Stimulated activated naive CD8-positive, alpha-beta T cell treated with anti-CD3 and anti-CD28 coated beads, Interleukin-15, Interleukin-2, amounts not matched to agents 100 ng/mL and 50 ng/mL, for 24 hours (primary cell): ENCODE results near the gene POLR1B.
"Not testable (repeated sequence)": the region's sequence is repeated elsewhere in the genome, so short reads cannot be mapped to it uniquely, and the experiment has no call there.

Source experiments
- H3K27ac Mint-ChIP-seq: one replicate; pipeline ENCODE4 v1.8.0; 2021; ENCODE audit warnings: mild to moderate bottlenecking, mixed read lengths
- H3K27me3 Mint-ChIP-seq: one replicate; pipeline ENCODE4 v1.8.0; 2021; ENCODE audit warnings: mixed read lengths
- H3K36me3 Mint-ChIP-seq: one replicate; pipeline ENCODE4 v1.8.0; 2021; ENCODE audit warnings: low read depth, mixed read lengths
- H3K4me1 Mint-ChIP-seq: one replicate; pipeline ENCODE4 v1.8.0; 2021; ENCODE audit warnings: low read depth, mixed read lengths
- H3K4me3 Mint-ChIP-seq: one replicate; pipeline ENCODE4 v1.8.0; 2021; ENCODE audit warnings: mild to moderate bottlenecking, mixed read lengths
- H3K9me3 Mint-ChIP-seq: one replicate; pipeline ENCODE4 v1.8.0; 2021; ENCODE audit warnings: mixed read lengths

POLR1B gene

GRCh38 chr2:112602917-112603316 lies 60.7 kb downstream of the POLR1B start:
- H3K4me1 Mint-ChIP-seq, result peaks cover 6% of the 10 kb centered on the region
- no peaks in the 10 kb centered on the region for H3K9me3 Mint-ChIP-seq
- H3K27ac Mint-ChIP-seq, result no peak overlapping the region
- H3K36me3 Mint-ChIP-seq, result no peaks in the 10 kb centered on the region
- no peaks in the 10 kb centered on the region for H3K27me3 Mint-ChIP-seq
- H3K4me3 Mint-ChIP-seq, result no peak overlapping the region

DNA sequence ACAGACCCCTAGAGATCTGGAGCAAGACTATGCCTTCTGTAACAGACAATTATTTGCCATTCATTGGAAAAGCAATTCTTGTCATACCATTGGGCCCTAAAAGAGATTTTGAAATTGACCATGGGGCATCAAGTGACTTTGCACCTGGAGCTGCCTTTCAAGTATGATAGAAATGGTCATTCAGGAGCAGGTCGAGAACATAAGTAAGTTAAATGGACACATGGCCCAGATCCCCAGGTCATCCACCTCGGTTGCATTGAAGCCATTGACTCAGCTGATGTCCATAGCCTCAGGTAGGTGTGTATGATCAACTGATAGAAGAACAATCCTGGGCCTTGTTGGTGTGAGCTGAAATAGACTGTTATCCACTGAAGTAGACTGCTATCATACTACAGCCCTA lies 61.5 kb downstream of the POLR1B start:
- H3K9me3 Mint-ChIP-seq, result no peaks in the 10 kb centered on the region
- H3K27ac Mint-ChIP-seq, result no peak overlapping the region
- H3K36me3 Mint-ChIP-seq, result no peaks in the 10 kb centered on the region
- H3K4me3 Mint-ChIP-seq, result no peak overlapping the region
- H3K27me3 Mint-ChIP-seq, result no peaks in the 10 kb centered on the region
- peaks cover 6% of the 10 kb centered on the region for H3K4me1 Mint-ChIP-seq

DNA sequence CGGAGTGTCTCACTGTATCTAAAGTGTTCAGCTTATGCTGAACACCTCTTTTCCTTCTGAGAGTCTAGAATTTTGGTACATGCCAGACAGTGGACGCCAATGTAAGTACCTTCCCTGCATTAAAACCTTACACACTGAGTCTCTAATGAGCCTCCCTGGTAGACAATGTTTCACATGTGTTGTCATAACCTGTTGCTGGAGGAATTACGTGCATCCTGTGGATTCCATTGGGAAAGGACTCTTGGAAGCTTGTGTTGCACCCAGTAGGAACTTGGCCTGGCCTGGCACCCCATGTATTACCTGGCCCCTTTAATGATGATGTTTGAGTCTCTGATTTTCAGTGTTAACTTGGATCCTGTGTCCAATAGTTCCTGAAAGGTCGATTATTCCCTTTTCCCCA lies 62.7 kb downstream of the POLR1B start:
- Mint-ChIP-seq H3K27ac (no peak overlapping the region), H3K9me3 (no peaks in the 10 kb centered on the region), H3K4me1 (peaks cover 3% of the 10 kb centered on the region), H3K36me3 (no peaks in the 10 kb centered on the region), H3K4me3 (no peak overlapping the region), H3K27me3 (no peaks in the 10 kb centered on the region)

DNA sequence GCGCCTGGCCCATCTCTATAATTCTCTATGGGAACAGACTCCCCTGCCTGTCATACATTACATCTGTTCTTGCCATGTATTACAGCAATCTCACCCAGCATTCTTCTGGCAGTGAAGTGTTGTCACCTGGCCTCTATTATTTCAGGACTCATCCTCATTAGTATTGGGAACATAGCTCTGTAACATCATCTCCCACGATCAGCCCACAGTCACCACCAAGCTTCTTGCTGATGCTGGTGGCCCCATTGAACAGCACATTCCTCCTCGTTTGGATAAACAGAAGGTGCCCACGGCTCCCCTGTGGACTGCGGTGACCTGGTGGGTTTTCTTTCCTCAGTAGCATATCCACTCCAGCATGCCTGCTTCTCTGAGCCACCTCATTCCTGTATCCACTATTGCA lies 63.7 kb downstream of the POLR1B start:
- Mint-ChIP-seq H3K4me1 (no peaks in the 10 kb centered on the region), H3K9me3 (no peaks in the 10 kb centered on the region), H3K27ac (no peak overlapping the region), H3K27me3 (no peaks in the 10 kb centered on the region), H3K36me3 (no peaks in the 10 kb centered on the region), H3K4me3 (no peak overlapping the region)

GRCh38 chr2:112606547-112606946 lies 64.3 kb downstream of the POLR1B start:
- Mint-ChIP-seq H3K36me3 (no peaks in the 10 kb centered on the region), H3K27me3 (no peaks in the 10 kb centered on the region), H3K9me3 (no peaks in the 10 kb centered on the region), H3K27ac (no peak overlapping the region), H3K4me3 (no peak overlapping the region), H3K4me1 (no peaks in the 10 kb centered on the region)

DNA sequence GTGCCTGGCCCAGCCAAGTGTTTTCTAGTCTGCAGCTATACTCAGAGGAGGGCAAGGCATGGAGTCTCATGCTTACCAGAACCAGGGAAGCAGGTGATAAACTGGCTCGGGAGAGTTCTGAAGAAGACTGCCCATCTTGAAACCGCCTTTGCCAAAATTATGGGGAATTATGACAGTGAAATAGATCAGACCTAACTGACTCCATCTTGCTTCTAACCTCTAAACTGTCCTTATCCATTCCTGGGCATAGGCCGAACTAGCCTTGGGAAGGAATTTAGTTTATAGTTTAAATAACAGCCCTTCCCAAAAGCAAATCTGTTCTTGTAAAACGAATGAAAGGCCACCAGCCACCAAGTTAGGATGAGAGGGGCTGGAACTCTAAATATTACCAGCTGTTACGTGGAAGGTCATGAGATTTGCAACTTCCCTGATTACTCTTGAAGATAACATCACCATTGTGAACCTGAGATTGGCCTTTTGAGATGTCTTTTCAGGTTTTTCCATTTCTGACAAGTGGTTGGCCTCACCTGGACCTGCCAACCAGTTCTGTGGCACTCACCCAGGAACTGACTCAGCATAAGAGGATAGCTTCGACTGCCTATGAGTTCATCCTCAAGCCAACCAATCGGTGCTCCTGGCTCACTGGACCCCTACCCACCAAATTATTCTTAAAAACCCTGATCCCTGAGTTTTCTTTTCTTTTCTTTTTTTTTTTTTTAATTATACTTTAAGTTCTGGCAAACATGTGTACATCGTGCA lies 65.6 kb downstream of the POLR1B start:
- Mint-ChIP-seq H3K4me1 (no peaks in the 10 kb centered on the region), H3K27ac (no peak overlapping the region), H3K36me3 (no peaks in the 10 kb centered on the region), H3K9me3 (no peaks in the 10 kb centered on the region), H3K4me3 (no peak overlapping the region), H3K27me3 (no peaks in the 10 kb centered on the region)

DNA sequence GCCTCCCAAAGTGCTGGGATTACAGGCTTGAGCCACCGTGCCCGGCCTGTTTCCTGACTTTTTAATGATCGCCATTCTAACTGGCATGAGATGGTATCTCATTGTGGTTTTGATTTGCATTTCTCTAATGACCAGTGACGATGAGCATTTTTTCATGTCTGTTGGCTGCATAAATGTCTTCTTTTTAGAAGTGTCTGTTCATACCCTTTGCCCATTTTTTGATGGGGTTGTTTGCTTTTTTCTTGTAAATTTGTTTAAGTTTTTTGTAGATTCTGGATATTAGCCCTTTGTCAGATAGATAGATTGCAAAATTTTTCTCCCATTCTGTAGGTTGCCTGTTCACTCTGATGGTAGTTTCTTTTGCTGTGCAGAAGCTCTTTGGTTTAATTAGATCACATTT lies 67.1 kb downstream of the POLR1B start:
- not testable (repeated sequence) for H3K27me3 Mint-ChIP-seq, H3K4me3 Mint-ChIP-seq, H3K4me1 Mint-ChIP-seq, H3K27ac Mint-ChIP-seq, H3K9me3 Mint-ChIP-seq, H3K36me3 Mint-ChIP-seq

GRCh38 chr2:112612283-112612682 lies 70.0 kb downstream of the POLR1B start:
- not testable (repeated sequence) for H3K4me1 Mint-ChIP-seq

GRCh38 chr2:112614201-112614840 lies 72.1 kb downstream of the POLR1B start:
- Mint-ChIP-seq H3K27me3 (no peaks in the 10 kb centered on the region), H3K4me3 (no peak overlapping the region), H3K4me1 (no peaks in the 10 kb centered on the region), H3K36me3 (no peaks in the 10 kb centered on the region), H3K27ac (no peak overlapping the region), H3K9me3 (no peaks in the 10 kb centered on the region)

More at GRCh38 chr2:112612283-112612682, 70.0 kb downstream of the POLR1B start:
- not testable (repeated sequence) for H3K36me3 Mint-ChIP-seq, H3K27me3 Mint-ChIP-seq, H3K27ac Mint-ChIP-seq, H3K9me3 Mint-ChIP-seq, H3K4me3 Mint-ChIP-seq

- Mint-ChIP-seq H3K27ac (no peak overlapping the region), H3K36me3 (no peaks in the 10 kb centered on the region), H3K4me1 (no peaks in the 10 kb centered on the region), H3K27me3 (no peaks in the 10 kb centered on the region), H3K4me3 (no peak overlapping the region), H3K9me3 (no peaks in the 10 kb centered on the region)
These were observed 72.8 kb downstream of the POLR1B start for GRCh38 chr2:112615051-112615450.

GRCh38 chr2:112615798-112616197 lies 73.5 kb downstream of the POLR1B start:
- not testable (repeated sequence) for H3K4me3 Mint-ChIP-seq, H3K9me3 Mint-ChIP-seq, H3K36me3 Mint-ChIP-seq, H3K4me1 Mint-ChIP-seq, H3K27me3 Mint-ChIP-seq, H3K27ac Mint-ChIP-seq

GRCh38 chr2:112618383-112618782 lies 76.1 kb downstream of the POLR1B start:
- no peaks in the 10 kb centered on the region for H3K36me3 Mint-ChIP-seq

GRCh38 chr2:112621790-112622527 lies 79.7 kb downstream of the POLR1B start:
- H3K9me3 Mint-ChIP-seq, result no peaks in the 10 kb centered on the region
- H3K27ac Mint-ChIP-seq, result no peak overlapping the region
- peaks cover 18% of the 10 kb centered on the region for H3K4me1 Mint-ChIP-seq
- no peaks in the 10 kb centered on the region for H3K36me3 Mint-ChIP-seq
- no peak overlapping the region for H3K4me3 Mint-ChIP-seq
- H3K27me3 Mint-ChIP-seq, result no peaks in the 10 kb centered on the region

More at GRCh38 chr2:112618383-112618782, 76.1 kb downstream of the POLR1B start:
- H3K27me3 Mint-ChIP-seq, result no peaks in the 10 kb centered on the region
- no peak overlapping the region for H3K4me3 Mint-ChIP-seq
- no peaks in the 10 kb centered on the region for H3K9me3 Mint-ChIP-seq
- H3K27ac Mint-ChIP-seq, result no peak overlapping the region
- no peaks in the 10 kb centered on the region for H3K4me1 Mint-ChIP-seq

GRCh38 chr2:112622528-112622849 lies 80.2 kb downstream of the POLR1B start:
- Mint-ChIP-seq H3K9me3 (no peaks in the 10 kb centered on the region), H3K27ac (no peak overlapping the region), H3K27me3 (no peaks in the 10 kb centered on the region), H3K4me3 (no peak overlapping the region), H3K36me3 (no peaks in the 10 kb centered on the region), H3K4me1 (peaks cover 24% of the 10 kb centered on the region)

DNA sequence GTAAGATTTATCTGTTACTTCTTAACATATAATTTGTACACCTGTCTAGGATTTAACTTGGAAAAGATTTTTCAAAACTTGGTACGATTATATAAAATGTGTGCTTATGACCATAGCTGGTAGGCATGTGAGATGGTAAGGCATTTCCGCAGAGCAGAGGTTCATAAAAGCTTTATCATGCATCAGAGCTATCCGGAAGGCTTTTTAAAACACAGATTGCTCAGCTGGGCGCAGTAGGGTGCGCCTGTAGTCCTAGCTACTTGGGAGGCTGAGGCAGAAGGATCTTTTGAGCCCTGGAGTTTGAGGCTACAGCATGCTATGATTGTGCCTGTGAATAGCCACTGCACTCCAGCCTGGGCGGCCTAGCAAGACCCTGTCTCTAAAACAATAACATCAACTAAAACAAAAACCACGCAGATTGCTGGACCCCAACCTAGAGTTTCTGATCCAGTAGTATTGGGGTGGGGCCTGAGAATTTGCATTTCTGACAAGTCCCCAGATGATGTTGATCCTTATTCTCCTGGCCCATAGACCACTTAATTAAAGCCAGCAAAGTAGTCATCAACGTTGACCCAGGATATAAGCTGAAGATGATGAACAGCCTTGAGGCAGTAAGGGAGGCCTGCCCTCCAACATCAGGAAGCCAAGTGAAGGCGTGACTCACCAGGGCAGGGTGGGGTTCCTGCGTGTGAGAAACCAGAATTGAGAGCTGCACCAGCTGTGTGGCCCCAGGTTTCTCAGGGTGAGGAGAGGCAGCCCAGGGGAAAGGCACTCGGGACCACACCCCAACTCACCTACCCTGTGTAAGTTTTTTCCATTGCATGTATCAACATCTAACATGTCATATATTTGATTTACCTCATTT lies 81.9 kb downstream of the POLR1B start:
- H3K27me3 Mint-ChIP-seq, result peaks cover 4% of the 10 kb centered on the region
- H3K4me1 Mint-ChIP-seq, result peaks cover 35% of the 10 kb centered on the region
- no peak overlapping the region for H3K4me3 Mint-ChIP-seq
- H3K36me3 Mint-ChIP-seq, result no peaks in the 10 kb centered on the region
- no peaks in the 10 kb centered on the region for H3K9me3 Mint-ChIP-seq
- no peak overlapping the region for H3K27ac Mint-ChIP-seq
